SH-SY5Y (cell line): ENCODE results near the gene MAML1.

Experiments
- GATA2 ChIP-seq: IDR thresholded peaks from 2 replicates; pipeline ENCODE4 v1.6.1; 2011; ENCODE audit warnings: mild to moderate bottlenecking, low read depth, low read length
- GATA3 ChIP-seq: IDR thresholded peaks from 2 replicates; pipeline ENCODE4 v1.6.1; 2011; ENCODE audit warnings: low read depth, mild to moderate bottlenecking, low read length, moderate library complexity

DNA sequence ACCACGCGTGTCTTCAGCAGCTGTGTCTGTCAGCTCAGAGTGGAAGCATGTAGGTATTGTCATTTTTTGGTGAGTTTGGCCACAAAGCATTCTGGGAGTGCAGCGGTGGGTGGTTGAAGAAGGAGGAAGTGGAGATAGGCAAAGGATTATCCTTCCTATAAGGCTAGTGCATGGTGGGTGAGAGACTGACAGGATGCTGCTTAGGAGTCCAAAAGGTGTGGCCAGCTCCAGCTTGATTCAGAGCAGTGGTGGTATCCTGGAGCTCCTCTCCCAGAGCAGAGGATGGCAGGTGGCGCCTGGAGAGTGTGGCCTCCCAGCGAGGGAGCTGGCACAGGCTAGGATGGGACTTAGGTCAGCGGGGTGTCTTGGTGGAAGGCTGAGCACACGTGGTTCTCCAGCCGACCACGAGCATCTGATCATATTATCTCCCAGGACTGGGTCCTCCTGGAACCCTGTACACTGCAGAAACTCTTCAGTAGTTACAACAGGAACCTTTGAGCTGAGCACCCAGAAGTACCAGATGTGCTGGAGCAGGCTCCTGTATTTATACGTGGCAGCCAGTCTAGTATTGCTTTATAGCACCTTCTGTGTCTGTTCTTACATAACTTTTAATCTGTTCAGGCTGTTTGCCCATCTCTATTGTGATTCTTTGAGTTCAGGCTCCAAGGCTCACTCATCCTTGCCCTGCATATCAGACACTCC is 29.6 kb downstream of the MAML1 start:
- TF ChIP-seq GATA2 (no peak), GATA3 (no peak)
